ENCODE data around the gene PABPN1. TPM values are rescaled to one million over a fixed set of nuclear protein-coding genes. Genes with fewer than 3 reads are reported as not detected.

Gene PABPN1
- total and polyA plus RNA-seq, 8 donors: 32.6 to 166 (median 53.4) TPM

DNA sequence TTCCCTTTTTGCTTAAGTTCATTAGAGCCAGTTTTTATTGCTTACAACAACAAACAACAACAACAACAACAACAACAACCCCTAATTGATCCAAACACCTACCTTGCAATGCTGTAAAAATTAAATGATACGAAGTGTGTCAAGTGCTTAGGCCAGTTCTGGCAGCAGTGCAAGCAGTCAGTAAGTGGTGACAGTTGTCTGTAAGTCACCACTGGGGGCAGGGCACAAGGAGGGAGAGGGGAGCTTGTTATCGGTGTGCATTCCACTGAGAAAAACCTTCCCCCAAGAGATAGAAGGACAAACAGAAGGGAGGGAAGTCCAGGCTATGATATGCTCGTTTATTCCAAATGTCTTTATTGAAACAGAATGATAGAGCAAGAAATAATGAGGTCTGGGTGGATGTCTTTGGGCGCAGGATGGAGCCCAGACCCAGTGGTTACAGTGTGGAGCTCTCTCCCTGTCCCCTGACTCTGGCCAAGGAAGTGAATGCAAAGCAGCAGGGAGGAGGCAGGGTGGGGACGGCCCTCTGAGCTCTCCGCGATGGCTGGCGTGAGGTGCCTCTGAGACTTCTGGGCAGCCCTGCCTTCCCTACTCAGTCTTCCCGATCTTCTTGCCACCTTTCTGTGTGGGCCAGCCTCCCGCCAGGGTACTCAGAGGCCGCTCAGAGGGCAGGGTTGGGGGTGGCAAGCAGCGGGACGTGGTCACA is 24.9 kb downstream of the PABPN1 start:
- FAIRE-seq: no peak
- Histone ChIP-seq H3K27me3 (no peaks in the 10 kb centered on the region), H3K4me3 (no peak overlapping the region), H3K9me3 (no peaks in the 10 kb centered on the region), H3K36me3 (no peaks in the 10 kb centered on the region), H3K4me1 (no peaks in the 10 kb centered on the region), H3K27ac (no peak overlapping the region)
- no peak for ATAC-seq
- WGBS, 2 donors: 79% methylated on average over 12 to 13 of the region's 13 CpGs
- intact Hi-C loops (cut with DNase I): no loop called here
- no peak for DNase-seq
- TF ChIP-seq, protein P1, sequence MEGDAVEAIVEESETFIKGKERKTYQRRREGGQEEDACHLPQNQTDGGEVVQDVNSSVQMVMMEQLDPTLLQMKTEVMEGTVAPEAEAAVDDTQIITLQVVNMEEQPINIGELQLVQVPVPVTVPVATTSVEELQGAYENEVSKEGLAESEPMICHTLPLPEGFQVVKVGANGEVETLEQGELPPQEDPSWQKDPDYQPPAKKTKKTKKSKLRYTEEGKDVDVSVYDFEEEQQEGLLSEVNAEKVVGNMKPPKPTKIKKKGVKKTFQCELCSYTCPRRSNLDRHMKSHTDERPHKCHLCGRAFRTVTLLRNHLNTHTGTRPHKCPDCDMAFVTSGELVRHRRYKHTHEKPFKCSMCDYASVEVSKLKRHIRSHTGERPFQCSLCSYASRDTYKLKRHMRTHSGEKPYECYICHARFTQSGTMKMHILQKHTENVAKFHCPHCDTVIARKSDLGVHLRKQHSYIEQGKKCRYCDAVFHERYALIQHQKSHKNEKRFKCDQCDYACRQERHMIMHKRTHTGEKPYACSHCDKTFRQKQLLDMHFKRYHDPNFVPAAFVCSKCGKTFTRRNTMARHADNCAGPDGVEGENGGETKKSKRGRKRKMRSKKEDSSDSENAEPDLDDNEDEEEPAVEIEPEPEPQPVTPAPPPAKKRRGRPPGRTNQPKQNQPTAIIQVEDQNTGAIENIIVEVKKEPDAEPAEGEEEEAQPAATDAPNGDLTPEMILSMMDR (IDR thresholded peaks at IDR 0.05): no peak

DNA sequence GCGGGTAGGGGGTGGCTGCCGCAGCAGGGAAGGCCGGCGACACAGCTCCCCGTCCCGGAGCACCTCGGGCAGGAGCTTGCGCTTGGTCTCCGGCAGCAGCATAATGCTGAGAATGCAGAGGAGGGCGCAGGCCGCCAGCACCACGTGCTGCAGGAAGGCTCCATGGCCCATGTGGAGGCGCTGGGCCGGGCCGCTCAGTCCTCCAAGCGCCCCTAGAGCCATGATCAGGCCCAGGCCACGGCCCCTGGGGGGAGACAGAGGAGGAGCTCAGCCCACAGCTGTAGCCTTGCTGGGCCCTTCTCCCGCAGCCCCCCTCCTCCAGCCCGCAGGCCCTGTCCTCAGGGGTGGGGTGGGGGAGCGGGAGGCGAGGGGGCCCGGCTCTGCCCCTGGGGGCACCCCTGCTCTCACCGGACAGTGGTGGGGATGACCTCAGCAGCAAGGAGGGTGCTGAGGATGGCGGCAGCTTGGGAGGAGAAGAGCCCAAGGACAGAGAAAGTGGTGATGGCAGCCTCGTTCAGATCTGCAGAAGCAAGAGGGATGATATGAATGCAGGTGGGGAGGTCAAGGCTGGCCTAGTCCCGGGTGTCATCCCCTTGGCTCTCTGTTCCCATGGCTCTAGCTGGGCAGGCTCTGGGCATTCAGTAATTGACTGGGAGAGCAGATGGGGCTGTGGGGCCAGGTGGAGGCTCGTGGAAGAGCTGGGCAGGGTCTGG is 25.6 kb downstream of the PABPN1 start:
- ATAC-seq (no peak), DNase-seq (no peak), FAIRE-seq (no peak)
- intact Hi-C loops (cut with DNase I): no loop called here
- Histone ChIP-seq H3K36me3 (no peaks in the 10 kb centered on the region), H3K27ac (no peak overlapping the region), H3K27me3 (no peaks in the 10 kb centered on the region), H3K9me3 (no peaks in the 10 kb centered on the region), H3K4me3 (no peak overlapping the region), H3K4me1 (peaks cover 0 to 2% (median 0%) of the 10 kb centered on the region in 3 donors)
- WGBS, 2 donors: 86 to 88% methylated on average over 21 to 27 of the region's 27 CpGs
- TF ChIP-seq, protein P1 (IDR thresholded peaks at IDR 0.05): no peak

DNA sequence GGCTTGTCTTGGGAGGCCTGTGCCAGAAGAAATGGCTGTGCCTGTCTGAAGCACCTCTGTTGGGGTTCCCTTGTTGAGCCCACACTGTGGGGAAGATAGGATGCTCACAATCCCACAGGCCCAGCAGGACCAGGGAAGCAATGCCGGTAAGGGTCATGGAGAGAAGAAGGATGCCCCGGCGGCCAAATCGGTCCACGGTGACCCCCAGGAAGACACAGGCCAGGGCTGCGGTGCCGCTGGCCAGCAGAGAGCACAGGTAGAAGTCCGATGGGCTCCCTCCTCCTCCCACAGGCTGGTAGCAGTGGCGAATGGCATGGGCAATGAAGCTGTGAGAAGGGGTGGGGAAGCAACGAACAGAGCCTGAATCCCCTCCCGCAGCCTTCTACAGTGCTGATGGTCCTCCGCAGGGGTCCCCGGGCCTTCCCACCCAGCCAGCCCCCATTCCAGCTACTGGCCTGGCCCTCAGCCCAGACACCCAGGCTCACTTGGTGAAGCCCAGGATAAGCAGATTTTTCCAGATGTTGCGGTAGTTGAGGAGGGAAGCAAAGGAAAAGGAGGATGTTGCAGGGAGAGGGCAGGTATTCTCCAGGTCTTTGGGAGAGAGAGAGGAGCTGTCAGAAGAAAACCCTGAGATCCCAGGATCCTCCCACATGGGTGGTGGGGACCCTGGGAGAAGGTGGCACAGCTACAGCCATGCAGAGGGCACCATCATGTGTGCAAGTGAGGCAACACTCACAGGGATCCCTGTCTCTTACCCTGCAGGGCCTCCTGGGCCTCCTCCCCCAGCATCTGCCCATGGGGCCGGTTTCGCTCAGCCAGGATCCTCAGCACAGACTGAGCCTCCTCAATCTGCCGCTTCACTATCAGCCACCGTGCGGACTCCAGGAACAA is 26.4 kb downstream of the PABPN1 start:
- Histone ChIP-seq H3K36me3 (no peaks in the 10 kb centered on the region), H3K4me3 (no peak overlapping the region), H3K27ac (no peak overlapping the region), H3K9me3 (no peaks in the 10 kb centered on the region), H3K27me3 (no peaks in the 10 kb centered on the region), H3K4me1 (peaks cover 0 to 4% (median 0%) of the 10 kb centered on the region in 3 donors)
- no peak for FAIRE-seq
- TF ChIP-seq, protein P1 (IDR thresholded peaks at IDR 0.05): no peak
- ATAC-seq: no peak
- no peak for DNase-seq
- intact Hi-C loops (cut with DNase I): no loop called here
- 94 to 97% methylated on average over 19 of the region's 19 CpGs for WGBS, 2 donors

DNA sequence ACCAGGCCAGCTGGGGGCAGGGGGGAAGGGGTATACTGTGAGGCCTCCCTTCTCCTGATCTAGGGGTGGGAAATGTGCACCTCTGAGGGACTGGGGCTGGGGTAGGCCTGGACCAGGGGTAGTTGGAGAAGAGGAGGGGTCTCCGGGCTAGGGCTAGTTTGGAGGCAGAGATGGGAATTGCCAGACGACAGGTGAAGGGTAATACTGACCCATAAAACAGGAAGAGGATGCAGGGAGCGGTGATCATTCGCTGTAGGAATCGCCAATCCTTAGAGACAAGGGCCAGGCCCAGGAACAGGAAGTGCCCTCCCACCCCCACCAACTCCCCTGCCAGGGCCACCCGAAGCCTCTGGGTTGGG is 27.0 kb downstream of the PABPN1 start:
- Histone ChIP-seq H3K9me3 (no peaks in the 10 kb centered on the region), H3K27me3 (no peaks in the 10 kb centered on the region), H3K4me3 (no peak overlapping the region), H3K36me3 (no peaks in the 10 kb centered on the region), H3K4me1 (peaks cover 0 to 4% (median 0%) of the 10 kb centered on the region in 3 donors), H3K27ac (no peak overlapping the region)
- WGBS, 2 donors: 89 to 91% methylated on average over 6 of the region's 6 CpGs
- FAIRE-seq (no peak), ATAC-seq (no peak), DNase-seq (no peak)
- intact Hi-C loops (cut with DNase I): no loop called here
- TF ChIP-seq, protein P1 (IDR thresholded peaks at IDR 0.05): no peak
